Activated CD8-positive, alpha-beta T cell treated with anti-CD3 and anti-CD28 coated beads for 36 hours (primary cell): ENCODE data around the gene SNX7. TPM values are rescaled to one million over a fixed set of nuclear protein-coding genes. Genes with fewer than 3 reads are reported as not detected.

Experiments used
- ATAC-seq: fragments of 200-7000 bp; cut with Tn5 transposase; one replicate; pipeline ENCODE4 v1.10.0; 2021; ENCODE audit warnings: mild to moderate bottlenecking, moderate library complexity
- CTCF ChIA-PET: fragments of 350-600 bp; sonication (Branson Sonifier 250); formaldehyde crosslinking; loops from one replicate; lab custom pipeline; 2021; ENCODE audit warnings: antibody characterized with exemption; lab: Charles Lee
- POLR2A ChIA-PET: fragments of 350-600 bp; sonication (Branson Sonifier 250); formaldehyde crosslinking; loops from one replicate; lab custom pipeline; 2021; ENCODE audit warnings: antibody characterized with exemption; lab: Charles Lee
- DNase-seq: peaks from one replicate; pipeline ENCODE4 v3.0.0-alpha.2; 2020
- H3K27ac Mint-ChIP-seq: one replicate; pipeline ENCODE4 v1.8.0; 2021; ENCODE audit warnings: mild to moderate bottlenecking, mixed read lengths
- H3K27me3 Mint-ChIP-seq: one replicate; pipeline ENCODE4 v1.8.0; 2021; ENCODE audit warnings: mixed read lengths
- H3K36me3 Mint-ChIP-seq: one replicate; pipeline ENCODE4 v1.8.0; 2021; ENCODE audit warnings: low read depth, mixed read lengths
- H3K4me1 Mint-ChIP-seq: one replicate; pipeline ENCODE4 v1.8.0; 2021; ENCODE audit warnings: low read depth, mixed read lengths
- H3K4me3 Mint-ChIP-seq: one replicate; pipeline ENCODE4 v1.8.0; 2021; ENCODE audit warnings: mild to moderate bottlenecking, moderate library complexity, mixed read lengths
- H3K9me3 Mint-ChIP-seq: one replicate; pipeline ENCODE4 v1.8.0; 2021; ENCODE audit warnings: mixed read lengths
- CTCF ChIP-seq: fragments of 200-600 bp; IDR thresholded peaks from one replicate; pipeline ENCODE4 v1.8.0; 2022; ENCODE audit warnings: antibody characterized with exemption, mild to moderate bottlenecking
- intact Hi-C: fragments of 100-400 bp; cut with micrococcal nuclease; formaldehyde crosslinking; loops from one replicate; pipeline ENCODE4 v1.10.0; 2022
- total RNA-seq, 2 experiments: library from RNA; stranded (reverse); gene quantifications; one replicate each; pipeline ENCODE4 v1.2.3, GENCODE V29; 2021

The SNX7 gene
- total RNA-seq, 2 experiments from 2014 or later, result not detected

GRCh38 chr1:98735756-98736155 lies 74.2 kb downstream of the SNX7 start:
- Mint-ChIP-seq H3K4me3 (no peak overlapping the region), H3K27me3 (peaks cover 20% of the 10 kb centered on the region), H3K36me3 (no peaks in the 10 kb centered on the region), H3K27ac (no peak overlapping the region), H3K9me3 (no peaks in the 10 kb centered on the region), H3K4me1 (no peaks in the 10 kb centered on the region)
- intact Hi-C loops, result no loop called here
- ChIA-PET POLR2A (no interaction called here), CTCF (no interaction called here)
- no peak for DNase-seq
- TF ChIP-seq CTCF, result no peak
- ATAC-seq, result no peak

- no peaks in the 10 kb centered on the region for H3K4me1 Mint-ChIP-seq
- intact Hi-C loops, result no loop called here
- no peaks in the 10 kb centered on the region for H3K36me3 Mint-ChIP-seq
- DNase-seq (no peak), ATAC-seq (no peak)
- no peak overlapping the region for H3K4me3 Mint-ChIP-seq
- H3K27me3 Mint-ChIP-seq, result peaks cover 21% of the 10 kb centered on the region
- ChIA-PET CTCF (interaction anchor here (1.7 kb wide), 1 partner anchor 13 kb away, joined by 5 read pairs; no protein-coding TSS in a partner anchor), POLR2A (no interaction called here)
- no peak for TF ChIP-seq CTCF
- no peak overlapping the region for H3K27ac Mint-ChIP-seq
- no peaks in the 10 kb centered on the region for H3K9me3 Mint-ChIP-seq
These were observed 76.3 kb downstream of the SNX7 start for GRCh38 chr1:98737835-98738234.

DNA sequence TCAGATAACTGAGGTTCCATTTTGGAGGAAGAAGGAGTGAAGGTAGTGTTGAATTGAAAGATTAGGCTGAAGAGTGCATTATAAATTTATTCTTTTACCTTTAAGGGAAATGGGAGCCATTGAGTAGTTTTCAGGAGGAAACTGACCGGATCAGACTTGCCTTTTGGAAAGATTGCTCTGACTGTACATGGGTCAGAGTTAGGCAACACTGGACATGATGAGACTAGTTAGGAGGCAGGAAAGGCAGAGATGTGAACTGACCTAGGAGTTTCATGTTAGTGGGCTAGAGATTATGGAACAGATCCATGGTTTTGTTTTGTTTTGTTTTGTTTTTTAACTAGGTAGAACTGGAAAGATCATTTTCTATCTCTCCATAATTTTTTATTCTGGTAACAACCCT lies 78.2 kb downstream of the SNX7 start:
- no peak for TF ChIP-seq CTCF
- H3K4me1 Mint-ChIP-seq, result no peaks in the 10 kb centered on the region
- intact Hi-C loops, result no loop called here

GRCh38 chr1:98741164-98741563 lies 79.6 kb downstream of the SNX7 start:
- Mint-ChIP-seq H3K27ac (no peak overlapping the region), H3K4me1 (no peaks in the 10 kb centered on the region), H3K4me3 (no peak overlapping the region), H3K27me3 (peaks cover 17% of the 10 kb centered on the region), H3K36me3 (no peaks in the 10 kb centered on the region), H3K9me3 (no peaks in the 10 kb centered on the region)
- ATAC-seq (no peak), DNase-seq (no peak)
- CTCF ChIA-PET, result no interaction called here
- POLR2A ChIA-PET, result no interaction called here
- TF ChIP-seq CTCF, result no peak
- intact Hi-C loops, result no loop called here

More for the DNA sequence above, 78.2 kb downstream of the SNX7 start:
- no peaks in the 10 kb centered on the region for H3K36me3 Mint-ChIP-seq
- ChIA-PET POLR2A (no interaction called here), CTCF (no interaction called here)
- no peak overlapping the region for H3K27ac Mint-ChIP-seq
- ATAC-seq (no peak), DNase-seq (no peak)
- H3K27me3 Mint-ChIP-seq, result peaks cover 19% of the 10 kb centered on the region
- H3K9me3 Mint-ChIP-seq, result no peaks in the 10 kb centered on the region
- H3K4me3 Mint-ChIP-seq, result no peak overlapping the region

DNA sequence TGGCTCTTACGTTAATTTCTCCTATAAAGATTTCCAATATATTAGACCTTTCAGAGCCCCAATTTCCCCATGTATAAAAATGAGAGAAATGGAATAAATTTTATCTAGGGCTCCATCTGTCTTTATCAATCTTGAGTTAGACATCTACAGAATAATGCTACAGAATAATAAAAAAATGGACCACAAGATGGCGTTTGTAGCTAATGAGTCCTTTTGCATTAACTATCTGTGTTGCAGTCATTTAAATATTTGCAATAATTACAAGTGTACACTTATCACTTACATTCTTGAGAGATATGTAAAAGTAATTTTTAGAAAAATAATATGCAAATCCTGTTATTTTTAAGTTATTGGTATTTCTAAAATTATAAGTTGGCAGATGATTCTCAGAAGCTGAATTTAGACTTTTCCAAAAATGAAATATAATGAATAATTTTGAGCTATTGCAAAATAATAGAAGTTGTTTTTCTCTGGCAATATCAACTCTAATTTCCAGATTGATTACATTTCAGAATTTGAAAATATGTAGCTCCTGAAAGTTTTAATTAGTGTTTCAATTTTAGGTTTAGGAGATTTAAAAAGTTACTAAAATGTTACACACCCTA lies 87.7 kb downstream of the SNX7 start:
- peak; percentile 52 for TF ChIP-seq CTCF
- intact Hi-C loops, result no loop called here

More for the DNA sequence above, 87.7 kb downstream of the SNX7 start:
- Mint-ChIP-seq H3K27me3 (no peaks in the 10 kb centered on the region), H3K4me1 (no peaks in the 10 kb centered on the region), H3K9me3 (no peaks in the 10 kb centered on the region), H3K4me3 (no peak overlapping the region), H3K36me3 (no peaks in the 10 kb centered on the region), H3K27ac (no peak overlapping the region)
- CTCF ChIA-PET, result interaction anchor here (0.9 to 2.5 kb wide), 8 partner anchors 9 to 958 kb away, joined by 3 to 6 read pairs (median 3); no protein-coding TSS in a partner anchor
- ATAC-seq, result no peak
- POLR2A ChIA-PET, result no interaction called here
- DNase-seq, result no peak
